ENCODE measurements around the gene MRPL10. TPM values are rescaled to one million over a fixed set of nuclear protein-coding genes. Genes with fewer than 3 reads are reported as not detected.

MRPL10 gene
- total and polyA plus RNA-seq, 8 donors, result 16.8 to 35.2 (median 24.1) TPM

DNA sequence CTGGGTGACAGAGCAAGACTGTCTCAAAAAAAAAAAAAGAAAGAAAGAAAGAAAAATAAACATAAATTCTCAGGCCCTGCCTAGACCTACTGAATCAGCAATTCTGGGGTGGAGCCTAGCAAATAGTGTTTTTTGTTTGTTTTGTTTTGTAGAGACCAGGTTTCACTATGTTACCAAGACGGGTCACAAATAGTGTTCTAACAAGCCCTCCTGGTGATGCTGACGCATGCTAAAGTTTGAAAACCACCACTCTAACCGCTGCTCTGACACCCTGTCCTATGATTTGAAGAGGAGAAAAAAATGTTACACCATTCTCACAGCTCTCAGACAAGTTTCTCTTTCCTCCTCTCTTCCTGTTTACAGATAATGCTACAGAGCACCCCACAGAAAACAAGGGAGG, 1.5 kb downstream of the MRPL10 start:
- FAIRE-seq (no peak), ATAC-seq (no peak), DNase-seq (no peak)
- no peaks in the 10 kb centered on the region for H3K9me3 ChIP-seq
- H3K27me3 ChIP-seq, result no peaks in the 10 kb centered on the region
- TF ChIP-seq, protein P1, sequence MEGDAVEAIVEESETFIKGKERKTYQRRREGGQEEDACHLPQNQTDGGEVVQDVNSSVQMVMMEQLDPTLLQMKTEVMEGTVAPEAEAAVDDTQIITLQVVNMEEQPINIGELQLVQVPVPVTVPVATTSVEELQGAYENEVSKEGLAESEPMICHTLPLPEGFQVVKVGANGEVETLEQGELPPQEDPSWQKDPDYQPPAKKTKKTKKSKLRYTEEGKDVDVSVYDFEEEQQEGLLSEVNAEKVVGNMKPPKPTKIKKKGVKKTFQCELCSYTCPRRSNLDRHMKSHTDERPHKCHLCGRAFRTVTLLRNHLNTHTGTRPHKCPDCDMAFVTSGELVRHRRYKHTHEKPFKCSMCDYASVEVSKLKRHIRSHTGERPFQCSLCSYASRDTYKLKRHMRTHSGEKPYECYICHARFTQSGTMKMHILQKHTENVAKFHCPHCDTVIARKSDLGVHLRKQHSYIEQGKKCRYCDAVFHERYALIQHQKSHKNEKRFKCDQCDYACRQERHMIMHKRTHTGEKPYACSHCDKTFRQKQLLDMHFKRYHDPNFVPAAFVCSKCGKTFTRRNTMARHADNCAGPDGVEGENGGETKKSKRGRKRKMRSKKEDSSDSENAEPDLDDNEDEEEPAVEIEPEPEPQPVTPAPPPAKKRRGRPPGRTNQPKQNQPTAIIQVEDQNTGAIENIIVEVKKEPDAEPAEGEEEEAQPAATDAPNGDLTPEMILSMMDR (IDR thresholded peaks at IDR 0.05), result no peak
- peaks cover 0 to 11% (median 10%) of the 10 kb centered on the region in 3 donors for H3K4me1 ChIP-seq
- intact Hi-C loops (cut with DNase I), result no loop called here
- no peak overlapping the region for H3K27ac ChIP-seq
- WGBS, 2 donors, result 76% methylated on average over 3 of the region's 3 CpGs
- peaks cover 0 to 26% (median 11%) of the 10 kb centered on the region in 3 donors for H3K36me3 ChIP-seq
- no peak overlapping the region for H3K4me3 ChIP-seq

GRCh38 chr17:47823519-47823918, 7.8 kb downstream of the MRPL10 start:
- FAIRE-seq (no peak), ATAC-seq (no peak)
- intact Hi-C loops (cut with DNase I), result no loop called here

DNA sequence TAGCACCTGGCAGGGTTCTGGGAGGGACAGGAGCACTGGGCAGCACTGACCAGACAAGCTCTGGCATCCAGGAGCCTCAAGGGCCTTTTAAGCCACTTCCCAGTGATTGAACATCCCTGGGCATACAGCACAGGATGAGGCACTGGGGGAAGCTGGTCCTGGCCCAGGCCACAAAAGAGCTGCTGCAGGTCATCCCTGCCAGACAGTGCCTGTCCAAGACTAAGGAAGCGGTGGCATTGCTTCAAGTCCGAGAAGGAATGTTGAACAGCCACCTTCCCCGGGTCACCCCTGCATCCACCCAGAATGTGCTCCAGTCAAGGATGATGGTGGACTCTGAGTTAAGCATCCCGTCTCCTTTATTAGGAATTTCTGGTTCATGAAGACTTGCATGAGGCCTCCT, 8.6 kb downstream of the MRPL10 start:
- H3K36me3 ChIP-seq, result peaks cover 0 to 36% (median 28%) of the 10 kb centered on the region in 3 donors
- H3K9me3 ChIP-seq, result no peaks in the 10 kb centered on the region

More at GRCh38 chr17:47823519-47823918, 7.8 kb downstream of the MRPL10 start:
- TF ChIP-seq, protein P1 (IDR thresholded peaks at IDR 0.05), result no peak
- 83 to 87% methylated on average over 4 of the region's 4 CpGs for WGBS, 2 donors
- no peak overlapping the region for H3K4me3 ChIP-seq
- peaks cover 0 to 14% (median 4%) of the 10 kb centered on the region in 3 donors for H3K4me1 ChIP-seq
- no peak overlapping the region for H3K27ac ChIP-seq
- no peaks in the 10 kb centered on the region for H3K9me3 ChIP-seq
- DNase-seq, result no peak
- peaks cover 0 to 32% (median 21%) of the 10 kb centered on the region in 3 donors for H3K36me3 ChIP-seq
- H3K27me3 ChIP-seq, result no peaks in the 10 kb centered on the region

DNA sequence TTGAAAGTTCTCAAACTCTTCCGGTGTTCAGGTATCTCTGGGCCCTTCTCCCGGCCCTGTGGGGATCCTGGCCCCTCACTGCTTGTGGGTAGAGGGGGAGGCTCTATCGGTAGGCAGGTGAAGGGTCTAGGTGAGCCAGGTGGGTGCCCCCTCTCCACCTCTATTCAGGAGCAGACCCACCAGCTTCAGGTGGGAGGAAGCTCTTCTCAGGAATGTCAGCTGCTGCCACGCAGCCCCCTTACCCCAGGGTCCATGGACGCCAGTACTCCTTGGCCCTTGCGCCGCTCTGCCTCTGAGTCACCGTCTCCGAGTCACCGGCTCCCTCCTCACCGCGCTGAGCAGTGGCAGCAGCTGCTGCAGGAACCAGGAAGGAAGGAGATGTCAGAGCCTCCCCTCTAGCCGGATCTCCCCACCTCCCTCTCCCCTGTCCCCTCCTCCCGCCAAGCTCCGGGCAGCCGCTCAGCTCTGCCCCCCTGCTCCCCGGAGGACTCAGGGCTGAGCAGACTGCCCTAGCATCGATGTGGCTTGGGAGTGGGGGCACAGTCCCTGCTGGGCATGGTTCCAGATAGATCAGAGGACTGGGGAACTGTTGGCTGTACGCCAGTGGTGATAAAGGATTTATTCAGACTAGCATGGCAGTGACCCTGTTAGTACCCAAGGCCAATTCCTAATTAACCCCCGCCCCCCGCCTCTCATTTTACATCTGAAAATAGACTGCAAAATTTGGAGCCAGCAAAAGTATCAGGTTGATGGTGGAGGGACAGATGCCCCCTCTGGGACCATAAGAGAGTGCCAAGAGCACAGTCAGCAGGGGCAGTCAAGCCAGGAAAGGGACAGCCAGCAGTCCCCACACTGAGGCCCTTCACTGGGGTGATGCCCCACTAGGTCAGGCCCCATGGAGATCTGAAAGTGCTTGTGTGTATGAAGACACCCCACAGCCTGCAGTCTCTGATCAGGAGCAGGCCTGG, 9.6 kb downstream of the MRPL10 start, which contains the start of gene OSBPL7:
Gene OSBPL7 (minus strand): TSS at position 371 of the 968 bp plus-strand sequence. CDS start 1,516 bp downstream, outside the sequence.
- H3K4me1 ChIP-seq, result peaks cover 0 to 14% (median 4%) of the 10 kb centered on the region in 3 donors
- H3K27me3 ChIP-seq, result no peaks in the 10 kb centered on the region
- H3K4me3 ChIP-seq, result peak within 1 kb of the TSS; percentile 51 to 85 (median 68)
- WGBS, 2 donors, result 4 to 5% methylated on average over 21 of the region's 21 CpGs
- ATAC-seq, result peak; percentile 96 to 98 (median 97)
- TF ChIP-seq, protein P1 (IDR thresholded peaks at IDR 0.05), result no peak
- no peaks in the 10 kb centered on the region for H3K9me3 ChIP-seq
- H3K27ac ChIP-seq, result peak within 1 kb of the TSS; percentile 42 to 71 (median 62)
- DNase-seq, result peak; percentile 85 to 94 (median 88)
- intact Hi-C loops (cut with DNase I), result no loop called here
- FAIRE-seq, result no peak
- H3K36me3 ChIP-seq, result peaks cover 0 to 32% (median 29%) of the 10 kb centered on the region in 3 donors

More for the DNA sequence above, 8.6 kb downstream of the MRPL10 start:
- TF ChIP-seq, protein P1 (IDR thresholded peaks at IDR 0.05), result no peak
- FAIRE-seq (no peak), ATAC-seq (no peak), DNase-seq (peak in 2 of 6 donors; percentile 18 to 26)
- 88 to 91% methylated on average over 4 of the region's 4 CpGs for WGBS, 2 donors
- Histone ChIP-seq H3K27me3 (no peaks in the 10 kb centered on the region), H3K4me1 (peaks cover 0 to 14% (median 4%) of the 10 kb centered on the region in 3 donors), H3K27ac (no peak overlapping the region), H3K4me3 (no peak overlapping the region)
- intact Hi-C loops (cut with DNase I), result no loop called here

Data from pancreas (tissue), 10 donors.